Astrocyte (in vitro differentiated cells and primary cell): ENCODE data around the gene TMA7B. TPM values are rescaled to one million over a fixed set of nuclear protein-coding genes. Genes with fewer than 3 reads are reported as not detected.

ENCODE experiments used
- DNase-seq: peaks from one replicate; pipeline ENCODE4 v3.0.0-alpha.2; 2010; ENCODE audit warnings: low read depth
- FAIRE-seq: peaks from 2 replicates; lab custom pipeline; 2011; peaks lifted over from hg19 to GRCh38; lab: Jason Lieb, UNC
- H2AFZ ChIP-seq: 2 replicates; pipeline ENCODE4 v1.6.0; 2012; ENCODE audit warnings: low read depth, low read length, inconsistent platforms
- H3K27ac ChIP-seq: 2 replicates; pipeline ENCODE4 v1.5.1; 2011; ENCODE audit warnings: low read depth, low read length, inconsistent platforms
- H3K27me3 ChIP-seq: 2 replicates; pipeline ENCODE4 v1.6.0; 2011; ENCODE audit warnings: low read length, inconsistent platforms; ENCODE audit not compliant: insufficient read depth
- H3K36me3 ChIP-seq: 2 replicates; pipeline ENCODE4 v1.5.1; 2011; ENCODE audit warnings: low read length, inconsistent platforms; ENCODE audit not compliant: insufficient read depth
- H3K4me1 ChIP-seq: 2 replicates; pipeline ENCODE4 v1.5.1; 2011; ENCODE audit warnings: low read length, inconsistent platforms; ENCODE audit not compliant: insufficient read depth
- H3K4me2 ChIP-seq: 2 replicates; pipeline ENCODE4 v1.6.0; 2012; ENCODE audit warnings: low read length, inconsistent platforms
- H3K4me3 ChIP-seq: 2 replicates; pipeline ENCODE4 v1.5.1; 2011; ENCODE audit warnings: low read depth, mild to moderate bottlenecking, low read length, inconsistent platforms; ENCODE audit not compliant: insufficient read depth
- H3K79me2 ChIP-seq: 2 replicates; pipeline ENCODE4 v1.6.0; 2012; ENCODE audit warnings: mild to moderate bottlenecking, low read length, inconsistent platforms; ENCODE audit not compliant: insufficient read depth
- H3K9ac ChIP-seq: 2 replicates; pipeline ENCODE4 v1.6.0; 2012; ENCODE audit warnings: mild to moderate bottlenecking, low read length, inconsistent platforms
- H3K9me3 ChIP-seq: 2 replicates; pipeline ENCODE4 v1.5.1; 2012; ENCODE audit warnings: low read depth, mild to moderate bottlenecking, low read length, inconsistent platforms; ENCODE audit not compliant: insufficient read depth
- H4K20me1 ChIP-seq: 2 replicates; pipeline ENCODE4 v1.6.0; 2012; ENCODE audit warnings: low read length, inconsistent platforms; ENCODE audit not compliant: insufficient read depth
- H3K27ac Mint-ChIP-seq: one replicate; pipeline ENCODE4 v1.8.0; 2021; ENCODE audit warnings: mild to moderate bottlenecking, mixed read lengths; ENCODE audit not compliant: unreplicated experiment
- H3K27me3 Mint-ChIP-seq: one replicate; pipeline ENCODE4 v1.8.0; 2021; ENCODE audit warnings: low read depth, mixed read lengths; ENCODE audit not compliant: unreplicated experiment
- H3K36me3 Mint-ChIP-seq: one replicate; pipeline ENCODE4 v1.8.0; 2021; ENCODE audit warnings: low read depth, mixed read lengths; ENCODE audit not compliant: unreplicated experiment
- H3K4me1 Mint-ChIP-seq: one replicate; pipeline ENCODE4 v1.8.0; 2021; ENCODE audit warnings: low read depth, mixed read lengths; ENCODE audit not compliant: unreplicated experiment
- H3K4me3 Mint-ChIP-seq: one replicate; pipeline ENCODE4 v1.8.0; 2021; ENCODE audit warnings: mild to moderate bottlenecking, moderate library complexity, mixed read lengths; ENCODE audit not compliant: unreplicated experiment
- H3K9me3 Mint-ChIP-seq: one replicate; pipeline ENCODE4 v1.8.0; 2021; ENCODE audit warnings: mild to moderate bottlenecking, mixed read lengths; ENCODE audit not compliant: unreplicated experiment
- CTCF ChIP-seq: IDR thresholded peaks from 2 replicates; pipeline ENCODE4 v1.5.1; 2011; ENCODE audit warnings: low read depth, mild to moderate bottlenecking, inconsistent platforms, low read length, moderate library complexity; ENCODE audit not compliant: insufficient read depth
- EZH2 ChIP-seq: IDR thresholded peaks from 2 replicates; pipeline ENCODE4 v1.6.1; 2012; ENCODE audit warnings: mild to moderate bottlenecking, low read length, inconsistent platforms; ENCODE audit not compliant: insufficient read depth
- total RNA-seq: library from RNA; stranded (reverse); gene quantifications from 2 replicates; pipeline ENCODE4 v1.2.1, GENCODE V29; 2021

Gene TMA7B
- total RNA-seq, 1 donor from 2014 or later = not detected

- DNase-seq = peak; percentile 22
- Histone ChIP-seq H3K79me2 (no peaks in the 10 kb centered on the region), H4K20me1 (no peaks in the 10 kb centered on the region), H3K4me3 (no peak overlapping the region), H3K9ac (no peak overlapping the region), H3K4me2 (no peak overlapping the region), H3K27ac (no peak overlapping the region), H3K36me3 (no peaks in the 10 kb centered on the region), H3K27me3 (peaks cover 16% of the 10 kb centered on the region), H2AFZ (no peak overlapping the region), H3K4me1 (peaks cover 14% of the 10 kb centered on the region), H3K9me3 (no peaks in the 10 kb centered on the region)
- peaks cover 32% of the 10 kb centered on the region for H3K4me1 Mint-ChIP-seq
- peak overlapping the region; percentile 58 for H3K27ac Mint-ChIP-seq
- no peak overlapping the region for H3K4me3 Mint-ChIP-seq
- no peak for FAIRE-seq
- TF ChIP-seq EZH2 (no peak), CTCF (no peak)
- H3K9me3 Mint-ChIP-seq = no peaks in the 10 kb centered on the region
- H3K36me3 Mint-ChIP-seq = no peaks in the 10 kb centered on the region
- H3K27me3 Mint-ChIP-seq = peaks cover 18% of the 10 kb centered on the region
Observed at GRCh38 chr22:39997939-39998726, 37.9 kb downstream of the TMA7B start.

- no peak for FAIRE-seq
- TF ChIP-seq EZH2 (no peak), CTCF (peak; percentile 15)
- peak; percentile 42 for DNase-seq
- no peaks in the 10 kb centered on the region for H3K79me2 ChIP-seq
- no peaks in the 10 kb centered on the region for H3K36me3 ChIP-seq
- Mint-ChIP-seq H3K27me3 (peaks cover 9% of the 10 kb centered on the region), H3K4me3 (no peak overlapping the region), H3K9me3 (no peaks in the 10 kb centered on the region), H3K4me1 (peaks cover 33% of the 10 kb centered on the region), H3K27ac (no peak overlapping the region), H3K36me3 (no peaks in the 10 kb centered on the region)
- H3K9me3 ChIP-seq = no peaks in the 10 kb centered on the region
- peaks cover 14% of the 10 kb centered on the region for H3K4me1 ChIP-seq
- no peak overlapping the region for H3K9ac ChIP-seq
- peak overlapping the region; percentile 14 for H3K4me2 ChIP-seq
- H3K27me3 ChIP-seq = peaks cover 13% of the 10 kb centered on the region
- H2AFZ ChIP-seq = no peak overlapping the region
- H3K27ac ChIP-seq = no peak overlapping the region
- no peak overlapping the region for H3K4me3 ChIP-seq
- H4K20me1 ChIP-seq = no peaks in the 10 kb centered on the region
Observed at GRCh38 chr22:39999144-39999757, 39.1 kb downstream of the TMA7B start.
